Endodermal cell (in vitro differentiated cells): Measurements from ENCODE around the gene PHETA1. TPM values are rescaled to one million over a fixed set of nuclear protein-coding genes. Genes with fewer than 3 reads are reported as not detected.
"Not testable (repeated sequence)": the region's sequence is repeated elsewhere in the genome, so short reads cannot be mapped to it uniquely, and the experiment has no call there.

ENCODE experiments used
- DNase-seq: peaks from one replicate; pipeline ENCODE4 v3.0.0-alpha.2; 2017
- H3K27ac ChIP-seq: 2 replicates; pipeline ENCODE4 v1.5.1; 2013; ENCODE audit warnings: mild to moderate bottlenecking, low read depth, low read length, moderate library complexity
- H3K27me3 ChIP-seq: 2 replicates; pipeline ENCODE4 v1.6.1; 2013; ENCODE audit warnings: mild to moderate bottlenecking, low read length, moderate library complexity; ENCODE audit not compliant: insufficient read depth, control insufficient read depth, poor library complexity, severe bottlenecking
- H3K36me3 ChIP-seq: 2 replicates; pipeline ENCODE4 v1.7.0; 2013; ENCODE audit warnings: mild to moderate bottlenecking, low read length, moderate library complexity; ENCODE audit not compliant: control insufficient read depth, insufficient read depth
- H3K4me1 ChIP-seq: one replicate; pipeline ENCODE4 v1.7.0; 2013; ENCODE audit warnings: low read length; ENCODE audit not compliant: control insufficient read depth, insufficient read depth
- H3K4me3 ChIP-seq: 2 replicates; pipeline ENCODE4 v1.5.1; 2013; ENCODE audit warnings: mild to moderate bottlenecking, low read length, moderate library complexity
- H3K9ac ChIP-seq: 2 replicates; pipeline ENCODE4 v1.6.1; 2013; ENCODE audit warnings: mild to moderate bottlenecking, low read length, moderate library complexity; ENCODE audit not compliant: poor library complexity, severe bottlenecking; ENCODE audit errors: extremely low read depth
- H3K9me3 ChIP-seq: 2 replicates; pipeline ENCODE4 v1.6.1; 2013; ENCODE audit warnings: mild to moderate bottlenecking, low read length, moderate library complexity; ENCODE audit not compliant: control insufficient read depth
- H3K27ac Mint-ChIP-seq: 2 replicates; pipeline ENCODE4 v1.8.0; 2020; ENCODE audit warnings: mixed read lengths
- H3K27me3 Mint-ChIP-seq: 2 replicates; pipeline ENCODE4 v1.8.0; 2021; ENCODE audit warnings: mild to moderate bottlenecking, mixed read lengths; ENCODE audit not compliant: insufficient read depth
- H3K36me3 Mint-ChIP-seq: 2 replicates; pipeline ENCODE4 v1.8.0; 2020; ENCODE audit warnings: low read depth, mixed read lengths
- H3K4me1 Mint-ChIP-seq: 2 replicates; pipeline ENCODE4 v1.8.0; 2020; ENCODE audit warnings: mixed read lengths
- H3K4me3 Mint-ChIP-seq: 2 replicates; pipeline ENCODE4 v1.8.0; 2020; ENCODE audit warnings: mild to moderate bottlenecking, moderate library complexity, mixed read lengths
- H3K9me3 Mint-ChIP-seq: 2 replicates; pipeline ENCODE4 v1.8.0; 2020; ENCODE audit warnings: mild to moderate bottlenecking, mixed read lengths
- CTCF ChIP-seq: fragments of 200-600 bp; sonication (generic); conservative IDR thresholded peaks from 2 replicates; pipeline ENCODE4 v1.5.0; 2021; ENCODE audit warnings: antibody characterized with exemption, mild to moderate bottlenecking
- whole genome bisulfite sequencing, 2 experiments: methylation state at CpG; one replicate each; pipeline versions ENCODE4 v1.1.5 to v1.1.7; 2013; ENCODE audit warnings: missing lambda C conversion rate in 2 of 2, mixed read lengths in 1 of 2; ENCODE audit not compliant: insufficient coverage in 1 of 2, insufficient read length in 1 of 2; 5-methylcytosine and 5-hydroxymethylcytosine counted together
- total RNA-seq, 2 donors: library from RNA; stranded (reverse); fragmentation: NEBNext Ultra II Directional in 1 of 2; extraction: Animal tissue kit (Norgen Biotek cat#: 25700) in 1 of 2; gene quantifications; 2 replicates in 1 of 2; 3 replicates in 1 of 2; pipeline ENCODE4 v1.2.1, GENCODE V29; 2021

Gene PHETA1
- total RNA-seq, 2 donors from 2014 or later: 15.0 to 19.2 TPM

- H3K9me3 ChIP-seq: no peaks in the 10 kb centered on the region
- no peaks in the 10 kb centered on the region for H3K36me3 Mint-ChIP-seq
- 47 to 69% methylated on average over 11 to 17 of the region's 21 CpGs for WGBS, 2 experiments
- peaks cover 21% of the 10 kb centered on the region for H3K4me1 Mint-ChIP-seq
- H3K27me3 ChIP-seq: peaks cover 6% of the 10 kb centered on the region
- peaks cover 26% of the 10 kb centered on the region for H3K27me3 Mint-ChIP-seq
- no peak for TF ChIP-seq CTCF
- peak overlapping the region; percentile 66 for H3K9ac ChIP-seq
- H3K36me3 ChIP-seq: no peaks in the 10 kb centered on the region
- peak; percentile 93 for DNase-seq
- H3K9me3 Mint-ChIP-seq: no peaks in the 10 kb centered on the region
- peak overlapping the region; percentile 59 for H3K4me3 Mint-ChIP-seq
- peaks cover 9% of the 10 kb centered on the region for H3K4me1 ChIP-seq
- H3K4me3 ChIP-seq: peak overlapping the region; percentile 69
- peak overlapping the region; percentile 91 for H3K27ac Mint-ChIP-seq
- no peak overlapping the region for H3K27ac ChIP-seq
Observed at GRCh38 chr12:111404362-111405148, 35.7 kb upstream of the PHETA1 start.

DNA sequence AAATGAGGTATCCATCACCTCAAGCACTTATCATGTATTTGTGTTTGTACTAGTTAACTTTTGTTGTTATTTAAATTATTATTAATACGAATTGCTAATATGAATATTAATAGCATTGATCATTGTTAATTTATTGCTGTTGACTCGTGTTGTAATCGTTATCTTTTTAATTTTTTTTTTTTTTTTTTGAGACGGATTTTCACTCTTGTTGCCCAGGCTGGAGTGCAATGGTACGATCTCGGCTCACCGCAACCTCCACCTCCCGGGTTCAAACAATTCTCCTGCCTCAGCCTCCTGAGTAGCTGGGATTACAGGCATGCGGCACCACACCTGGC lies 33.6 kb upstream of the PHETA1 start:
- H3K4me3 ChIP-seq, H3K9ac ChIP-seq, H3K36me3 Mint-ChIP-seq, H3K36me3 ChIP-seq, H3K9me3 Mint-ChIP-seq, H3K27me3 ChIP-seq, H3K27ac ChIP-seq, DNase-seq, H3K4me3 Mint-ChIP-seq, H3K4me1 ChIP-seq, H3K9me3 ChIP-seq, H3K27ac Mint-ChIP-seq: not testable (repeated sequence)
- peaks cover 21% of the 10 kb centered on the region for H3K4me1 Mint-ChIP-seq
- 89 to 100% methylated on average over 2 to 8 of the region's 9 CpGs for WGBS, 2 experiments
- peaks cover 29% of the 10 kb centered on the region for H3K27me3 Mint-ChIP-seq

DNA sequence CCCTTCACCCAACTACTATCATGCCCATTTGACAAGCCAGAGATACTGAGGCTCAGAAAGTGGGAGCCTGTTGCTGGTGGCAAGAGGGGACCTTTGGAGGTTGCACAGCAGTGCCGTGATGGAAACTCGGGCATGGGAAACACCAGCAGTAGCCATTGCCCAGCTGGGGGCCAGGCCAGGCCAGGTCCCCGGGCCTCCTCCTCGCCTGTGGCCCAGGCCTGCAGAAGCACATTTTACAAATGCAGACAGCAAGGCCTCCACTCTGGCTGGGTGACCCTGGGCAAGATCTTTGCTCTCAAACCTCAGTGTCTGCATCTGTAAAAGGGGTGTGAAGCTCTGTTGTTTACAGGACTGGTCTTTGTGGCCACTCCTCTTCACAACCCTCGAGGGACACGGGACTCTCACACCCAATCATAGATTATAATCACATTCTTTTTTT lies 32.3 kb upstream of the PHETA1 start:
- H3K36me3 ChIP-seq: no peaks in the 10 kb centered on the region
- peak; percentile 50 for DNase-seq
- Mint-ChIP-seq H3K4me1 (peaks cover 15% of the 10 kb centered on the region), H3K4me3 (no peak overlapping the region), H3K9me3 (no peaks in the 10 kb centered on the region), H3K27ac (no peak overlapping the region), H3K36me3 (no peaks in the 10 kb centered on the region), H3K27me3 (peaks cover 23% of the 10 kb centered on the region)
- H3K4me3 ChIP-seq: no peak overlapping the region
- H3K27ac ChIP-seq: no peak overlapping the region
- WGBS, 2 experiments: 94 to 95% methylated on average over 3 to 6 of the region's 6 CpGs
- H3K9ac ChIP-seq: no peak overlapping the region
- no peak for TF ChIP-seq CTCF
- H3K4me1 ChIP-seq: no peaks in the 10 kb centered on the region
- H3K27me3 ChIP-seq: peaks cover 6% of the 10 kb centered on the region
- no peaks in the 10 kb centered on the region for H3K9me3 ChIP-seq

- not testable (repeated sequence) for DNase-seq, H3K9ac ChIP-seq, H3K4me3 ChIP-seq, H3K36me3 Mint-ChIP-seq, H3K9me3 Mint-ChIP-seq, H3K27ac Mint-ChIP-seq, H3K36me3 ChIP-seq, H3K4me3 Mint-ChIP-seq, H3K4me1 ChIP-seq, H3K27me3 ChIP-seq, H3K27ac ChIP-seq, H3K9me3 ChIP-seq
- WGBS, 2 experiments: 89 to 93% methylated on average over 4 to 9 of the region's 9 CpGs
- peaks cover 20% of the 10 kb centered on the region for H3K27me3 Mint-ChIP-seq
- H3K4me1 Mint-ChIP-seq: peaks cover 15% of the 10 kb centered on the region
Observed at GRCh38 chr12:111399741-111400404, 31.0 kb upstream of the PHETA1 start.
